Activated CD8-positive, alpha-beta T cell treated with anti-CD3 and anti-CD28 coated beads for 36 hours (primary cell): ENCODE results near the gene EEF1AKMT4. TPM values are rescaled to one million over a fixed set of nuclear protein-coding genes. Genes with fewer than 3 reads are reported as not detected.

ENCODE experiments used
- ATAC-seq: fragments of 200-7000 bp; cut with Tn5 transposase; one replicate; pipeline ENCODE4 v1.10.0; 2021; ENCODE audit warnings: mild to moderate bottlenecking, moderate library complexity
- CTCF ChIA-PET: fragments of 350-600 bp; sonication (Branson Sonifier 250); formaldehyde crosslinking; loops from one replicate; lab custom pipeline; 2021; ENCODE audit warnings: antibody characterized with exemption; lab: Charles Lee
- POLR2A ChIA-PET: fragments of 350-600 bp; sonication (Branson Sonifier 250); formaldehyde crosslinking; loops from one replicate; lab custom pipeline; 2021; ENCODE audit warnings: antibody characterized with exemption; lab: Charles Lee
- DNase-seq: peaks from one replicate; pipeline ENCODE4 v3.0.0-alpha.2; 2020
- H3K27ac Mint-ChIP-seq: one replicate; pipeline ENCODE4 v1.8.0; 2021; ENCODE audit warnings: mild to moderate bottlenecking, mixed read lengths
- H3K27me3 Mint-ChIP-seq: one replicate; pipeline ENCODE4 v1.8.0; 2021; ENCODE audit warnings: mixed read lengths
- H3K36me3 Mint-ChIP-seq: one replicate; pipeline ENCODE4 v1.8.0; 2021; ENCODE audit warnings: low read depth, mixed read lengths
- H3K4me1 Mint-ChIP-seq: one replicate; pipeline ENCODE4 v1.8.0; 2021; ENCODE audit warnings: low read depth, mixed read lengths
- H3K4me3 Mint-ChIP-seq: one replicate; pipeline ENCODE4 v1.8.0; 2021; ENCODE audit warnings: mild to moderate bottlenecking, moderate library complexity, mixed read lengths
- H3K9me3 Mint-ChIP-seq: one replicate; pipeline ENCODE4 v1.8.0; 2021; ENCODE audit warnings: mixed read lengths
- intact Hi-C: fragments of 100-400 bp; cut with micrococcal nuclease; formaldehyde crosslinking; loops from one replicate; pipeline ENCODE4 v1.10.0; 2022
- total RNA-seq, 2 experiments: library from RNA; stranded (reverse); gene quantifications; one replicate each; pipeline ENCODE4 v1.2.3, GENCODE V29; 2021
- TF ChIP-seq, protein P1 (sequence below): fragments of 200-600 bp; IDR thresholded peaks from one replicate; pipeline ENCODE4 v1.8.0; 2022; ENCODE audit warnings: antibody characterized with exemption, mild to moderate bottlenecking

Gene EEF1AKMT4
- total RNA-seq, 2 experiments from 2014 or later: 7.8 to 8.7 TPM

DNA sequence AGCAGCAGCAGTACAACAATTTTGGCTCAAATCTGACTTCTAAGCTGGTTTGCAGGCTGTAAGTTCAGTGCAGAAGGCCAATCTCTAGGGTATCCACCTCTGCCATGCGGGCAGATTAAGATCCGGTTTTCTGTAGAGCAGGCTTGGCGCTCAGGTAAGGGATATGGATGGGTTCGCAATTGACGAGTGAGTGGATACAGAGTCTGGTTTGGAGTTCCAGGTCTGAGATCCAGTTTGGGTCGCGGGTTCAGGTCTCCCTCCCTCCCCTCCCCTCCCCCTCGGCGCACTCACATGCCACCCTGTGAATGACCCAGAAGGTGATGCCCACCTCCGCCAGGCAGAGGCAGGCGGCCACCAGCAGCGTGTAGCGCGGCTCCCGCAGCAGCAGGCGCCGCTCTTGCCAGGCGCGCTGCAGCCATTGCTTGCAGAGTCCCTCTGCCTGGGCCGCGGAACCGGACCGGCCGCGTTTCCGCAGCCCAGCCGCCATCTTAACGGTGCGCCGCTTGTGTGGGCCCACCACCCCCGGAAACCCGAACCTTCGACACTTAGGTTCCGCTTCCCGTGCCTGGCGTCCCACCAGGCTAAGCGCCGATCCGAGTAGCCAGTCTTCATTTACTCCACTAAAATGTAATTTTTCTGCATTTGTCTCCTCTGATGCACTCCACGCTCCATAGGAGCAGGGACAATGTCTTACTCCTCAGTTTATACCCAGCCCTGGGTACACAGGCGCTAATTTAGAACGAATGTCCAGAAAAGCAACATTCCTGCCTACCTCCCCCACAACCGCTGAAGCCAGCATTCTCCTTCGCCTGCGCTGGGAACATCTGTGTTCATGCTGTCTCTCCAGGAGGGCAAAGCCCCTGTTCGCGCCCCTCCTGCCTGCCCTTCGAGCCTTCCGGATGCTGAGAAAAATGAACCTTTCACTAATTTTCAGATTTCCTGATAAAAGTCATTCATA, 739 bp upstream of the EEF1AKMT4 start, which contains the start of gene ALG3:
Gene ALG3, minus strand, starts transcription at position 509 of the 958 bp plus-strand sequence. Its CDS starts 22 bp downstream, at position 487.
- ChIA-PET CTCF (interaction anchor here (1.1 to 1.4 kb wide), 2 partner anchors 16 to 104 kb away, joined by 6 to 10 read pairs; no protein-coding TSS in a partner anchor), POLR2A (interaction anchor here (1.0 kb wide), 1 partner anchor 19 kb away, joined by 3 read pairs; the partner anchor contains the start of gene VWA5B2)
- Mint-ChIP-seq H3K27ac (peak within 1 kb of the TSS; percentile 97), H3K36me3 (peaks cover 16% of the 10 kb centered on the region), H3K4me1 (peaks cover 11% of the 10 kb centered on the region), H3K27me3 (no peaks in the 10 kb centered on the region), H3K9me3 (no peaks in the 10 kb centered on the region), H3K4me3 (peak within 1 kb of the TSS; percentile 91)
- ATAC-seq: peak; percentile 48
- peak; percentile 90 for DNase-seq
- intact Hi-C loops: loop anchor here (2.0 to 5.0 kb wide), 2 partner anchors 49 to 114 kb away; partner anchors contain the start of genes EIF2B5 and PSMD2
- TF ChIP-seq, protein P1, sequence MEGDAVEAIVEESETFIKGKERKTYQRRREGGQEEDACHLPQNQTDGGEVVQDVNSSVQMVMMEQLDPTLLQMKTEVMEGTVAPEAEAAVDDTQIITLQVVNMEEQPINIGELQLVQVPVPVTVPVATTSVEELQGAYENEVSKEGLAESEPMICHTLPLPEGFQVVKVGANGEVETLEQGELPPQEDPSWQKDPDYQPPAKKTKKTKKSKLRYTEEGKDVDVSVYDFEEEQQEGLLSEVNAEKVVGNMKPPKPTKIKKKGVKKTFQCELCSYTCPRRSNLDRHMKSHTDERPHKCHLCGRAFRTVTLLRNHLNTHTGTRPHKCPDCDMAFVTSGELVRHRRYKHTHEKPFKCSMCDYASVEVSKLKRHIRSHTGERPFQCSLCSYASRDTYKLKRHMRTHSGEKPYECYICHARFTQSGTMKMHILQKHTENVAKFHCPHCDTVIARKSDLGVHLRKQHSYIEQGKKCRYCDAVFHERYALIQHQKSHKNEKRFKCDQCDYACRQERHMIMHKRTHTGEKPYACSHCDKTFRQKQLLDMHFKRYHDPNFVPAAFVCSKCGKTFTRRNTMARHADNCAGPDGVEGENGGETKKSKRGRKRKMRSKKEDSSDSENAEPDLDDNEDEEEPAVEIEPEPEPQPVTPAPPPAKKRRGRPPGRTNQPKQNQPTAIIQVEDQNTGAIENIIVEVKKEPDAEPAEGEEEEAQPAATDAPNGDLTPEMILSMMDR: no peak

DNA sequence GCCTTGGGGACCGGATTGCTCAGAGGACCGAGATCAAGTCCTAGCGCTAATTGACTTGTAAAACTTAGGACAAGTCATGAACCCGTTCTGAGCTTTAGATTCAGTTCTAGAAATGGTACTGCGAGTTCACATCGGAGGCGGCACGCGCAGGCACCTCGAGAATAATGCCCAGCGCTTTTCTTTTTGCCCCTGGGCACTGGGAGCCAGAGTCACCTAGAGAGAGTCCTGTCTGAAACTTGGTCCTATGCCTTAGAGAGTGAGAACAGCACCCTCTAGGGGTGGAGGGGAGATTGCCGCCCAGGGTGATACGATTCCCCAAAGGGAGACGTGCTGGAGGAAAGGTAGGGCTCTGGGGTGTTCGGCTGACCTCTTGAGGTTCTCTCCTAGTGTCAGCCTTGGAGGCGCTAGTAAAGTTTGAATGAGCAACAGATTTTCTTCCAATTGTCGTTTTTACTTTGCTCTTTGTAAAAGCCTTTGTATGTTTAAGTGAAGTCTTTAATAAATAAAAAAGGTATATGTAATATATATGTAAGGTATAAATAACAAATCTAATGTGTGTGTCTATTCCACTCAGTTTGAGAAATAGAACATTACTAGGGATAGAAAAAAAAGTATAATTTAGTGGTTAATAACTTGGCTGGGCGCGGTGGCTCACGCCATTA, 826 bp downstream of the EEF1AKMT4 start:
- intact Hi-C loops: no loop called here
- peak; percentile 98 for DNase-seq
- no peaks in the 10 kb centered on the region for H3K27me3 Mint-ChIP-seq
- ChIA-PET CTCF (interaction anchor here (0.8 to 4.9 kb wide), 33 partner anchors 9 to 365 kb away, joined by 3 to 67 read pairs (median 4); partner anchors contain the start of genes ABCF3, CAMK2N2, CLCN2 and PARL), POLR2A (interaction anchor here (0.6 to 1.4 kb wide), 14 partner anchors 9 to 314 kb away, joined by 3 to 6 read pairs (median 4); partner anchors contain the start of gene VWA5B2)
- H3K4me3 Mint-ChIP-seq: peak overlapping the region; percentile 91
- no peaks in the 10 kb centered on the region for H3K9me3 Mint-ChIP-seq
- H3K27ac Mint-ChIP-seq: peak overlapping the region; percentile 97
- peak; percentile 67 for ATAC-seq
- TF ChIP-seq, protein P1: peak; percentile 85
- H3K4me1 Mint-ChIP-seq: peaks cover 16% of the 10 kb centered on the region
- peaks cover 8% of the 10 kb centered on the region for H3K36me3 Mint-ChIP-seq

DNA sequence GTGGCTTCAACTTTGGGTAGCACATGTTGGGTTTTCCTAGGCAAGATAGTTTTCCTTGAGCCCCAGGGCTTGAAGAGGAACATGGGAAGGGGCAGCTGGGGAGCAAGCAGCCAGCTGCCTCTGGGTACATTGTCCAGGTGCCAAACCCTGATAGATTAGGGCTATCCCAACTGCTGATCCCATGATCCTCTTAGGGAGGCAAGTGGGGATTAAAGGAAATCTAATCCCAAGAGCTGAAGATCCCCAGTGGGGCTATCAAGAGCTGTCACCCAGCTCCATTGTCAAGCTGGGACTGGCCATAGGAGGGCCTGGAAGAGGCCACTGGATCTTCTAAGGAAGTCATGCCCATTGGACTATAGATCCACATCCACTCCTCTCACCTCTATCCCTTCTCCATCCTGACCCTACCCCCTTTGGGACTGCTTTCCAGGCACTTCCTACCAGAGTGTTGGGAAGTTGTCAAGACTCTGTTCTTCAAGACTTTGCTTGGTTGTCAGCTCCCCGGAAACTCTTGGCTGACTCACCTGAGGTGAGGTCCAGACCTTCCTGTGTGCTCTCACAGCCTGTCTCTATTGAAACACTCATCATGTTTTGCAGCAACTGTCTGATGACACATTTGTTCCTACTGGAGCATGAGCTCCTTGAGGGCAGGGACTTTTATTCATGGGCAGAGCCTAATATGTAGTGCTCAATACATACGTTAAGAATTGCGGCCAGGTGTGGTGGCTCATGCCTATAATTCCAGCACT, 6.0 kb downstream of the EEF1AKMT4 start:
- intact Hi-C loops: no loop called here
- ChIA-PET POLR2A (interaction anchor here (1.3 kb wide), 1 partner anchor 19 kb away, joined by 6 read pairs; no protein-coding TSS in a partner anchor), CTCF (interaction anchor here (1.4 to 3.2 kb wide), 3 partner anchors 15 to 98 kb away, joined by 3 to 18 read pairs (median 4); no protein-coding TSS in a partner anchor)
- H3K9me3 Mint-ChIP-seq: no peaks in the 10 kb centered on the region
- H3K4me3 Mint-ChIP-seq: no peak overlapping the region
- DNase-seq (peak; percentile 58), ATAC-seq (peak; percentile 54)
- H3K27me3 Mint-ChIP-seq: peaks cover 8% of the 10 kb centered on the region
- peaks cover 14% of the 10 kb centered on the region for H3K36me3 Mint-ChIP-seq
- TF ChIP-seq, protein P1: no peak
- H3K4me1 Mint-ChIP-seq: peaks cover 18% of the 10 kb centered on the region
- peak overlapping the region; percentile 66 for H3K27ac Mint-ChIP-seq

DNA sequence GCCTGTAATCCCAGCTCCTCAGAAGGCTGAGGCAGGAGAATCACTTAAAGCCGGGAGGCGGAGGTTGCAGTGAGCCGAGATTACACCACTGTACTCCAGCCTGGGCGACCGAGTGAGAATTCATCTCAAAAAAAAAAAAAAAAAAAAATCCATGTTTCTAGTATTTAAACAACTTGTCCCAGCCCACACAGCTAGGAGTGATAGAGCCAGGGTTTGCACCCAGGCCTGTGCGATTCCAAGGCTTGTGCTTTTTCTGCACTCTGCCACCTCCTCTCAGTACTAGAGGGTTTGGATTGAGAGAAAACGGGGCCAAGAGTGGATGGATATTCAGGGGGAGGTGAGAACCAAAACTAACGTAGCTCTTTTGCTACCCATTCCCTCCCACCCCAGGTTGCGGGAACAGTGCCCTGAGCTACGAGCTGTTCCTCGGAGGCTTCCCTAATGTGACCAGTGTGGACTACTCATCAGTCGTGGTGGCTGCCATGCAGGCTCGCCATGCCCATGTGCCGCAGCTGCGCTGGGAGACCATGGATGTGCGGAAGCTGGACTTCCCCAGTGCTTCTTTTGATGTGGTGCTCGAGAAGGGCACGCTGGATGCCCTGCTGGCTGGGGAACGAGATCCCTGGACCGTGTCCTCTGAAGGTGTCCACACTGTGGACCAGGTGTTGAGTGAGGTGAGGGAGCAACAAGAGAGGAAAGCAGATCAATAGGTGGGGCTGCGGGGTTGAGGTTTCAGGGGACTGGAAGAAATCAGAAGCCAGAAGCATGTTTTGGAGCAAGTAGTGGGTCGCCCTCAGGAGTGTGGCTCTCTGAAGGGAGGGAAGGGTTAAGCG, 7.8 kb downstream of the EEF1AKMT4 start:
- intact Hi-C loops: no loop called here
- ChIA-PET POLR2A (interaction anchor here (0.6 kb wide), 1 partner anchor 29 kb away, joined by 3 read pairs; no protein-coding TSS in a partner anchor), CTCF (interaction anchor here (0.6 to 3.2 kb wide), 4 partner anchors 27 to 96 kb away, joined by 3 to 18 read pairs (median 4); no protein-coding TSS in a partner anchor)
- Mint-ChIP-seq H3K27ac (no peak overlapping the region), H3K4me1 (peaks cover 23% of the 10 kb centered on the region), H3K4me3 (no peak overlapping the region), H3K9me3 (no peaks in the 10 kb centered on the region), H3K36me3 (peaks cover 14% of the 10 kb centered on the region), H3K27me3 (peaks cover 17% of the 10 kb centered on the region)
- TF ChIP-seq, protein P1: no peak
- DNase-seq (no peak), ATAC-seq (no peak)
